HFFc6 (cell line): ENCODE data around the gene SCLT1. TPM values are rescaled to one million over a fixed set of nuclear protein-coding genes. Genes with fewer than 3 reads are reported as not detected.
A peak's percentile ranks its signal among the peaks of the same experiment; 100 is the strongest.

Experiments used
- DNase-seq: peaks from one replicate; pipeline ENCODE4 v3.0.0-alpha.2; 2018
- H3K27ac Mint-ChIP-seq: 2 replicates; pipeline ENCODE4 v1.8.0; 2020; ENCODE audit warnings: mild to moderate bottlenecking, mixed read lengths
- H3K27me3 Mint-ChIP-seq: 2 replicates; pipeline ENCODE4 v1.8.0; 2021; ENCODE audit warnings: mild to moderate bottlenecking, moderate library complexity, mixed read lengths; ENCODE audit not compliant: insufficient read depth
- H3K36me3 Mint-ChIP-seq: 2 replicates; pipeline ENCODE4 v1.8.0; 2021; ENCODE audit warnings: low read depth, mixed read lengths
- H3K4me1 Mint-ChIP-seq: 2 replicates; pipeline ENCODE4 v1.8.0; 2020; ENCODE audit warnings: low read depth, mixed read lengths
- H3K4me3 Mint-ChIP-seq: 2 replicates; pipeline ENCODE4 v1.8.0; 2020; ENCODE audit warnings: mild to moderate bottlenecking, moderate library complexity, mixed read lengths
- H3K9me3 Mint-ChIP-seq: 2 replicates; pipeline ENCODE4 v1.8.0; 2020; ENCODE audit warnings: mild to moderate bottlenecking, mixed read lengths
- CTCF ChIP-seq: fragments of 200-600 bp; sonication (generic); IDR thresholded peaks from 2 replicates; pipeline ENCODE4 v1.5.0; 2021; ENCODE audit warnings: antibody characterized with exemption, mild to moderate bottlenecking
- total RNA-seq, 6 experiments: library from RNA; stranded (reverse); fragmentation: NEBNext Ultra II Directional; extraction: Animal tissue kit (Norgen Biotek cat#: 25700); gene quantifications; 2 replicates in 1 of 6; 3 replicates in 5 of 6; pipeline ENCODE4 v1.2.3, GENCODE V29; 2021

SCLT1 gene
- total RNA-seq, 6 experiments from 2014 or later, result 8.3 to 13.5 (median 11.5) TPM

- no peak overlapping the region for H3K27ac Mint-ChIP-seq
- no peak for DNase-seq
- H3K9me3 Mint-ChIP-seq, result no peaks in the 10 kb centered on the region
- TF ChIP-seq CTCF, result no peak
- H3K27me3 Mint-ChIP-seq, result no peaks in the 10 kb centered on the region; the same call in 1 of the 2 replicates
- peaks cover 5% of the 10 kb centered on the region; the same call in 1 of the 2 replicates for H3K4me1 Mint-ChIP-seq
- no peaks in the 10 kb centered on the region for H3K36me3 Mint-ChIP-seq
- no peak overlapping the region for H3K4me3 Mint-ChIP-seq
Measured at GRCh38 chr4:128980816-128981326, 112.5 kb downstream of the SCLT1 start.

- Mint-ChIP-seq H3K4me3 (no peak overlapping the region), H3K4me1 (peaks cover 5% of the 10 kb centered on the region; the same call in 1 of the 2 replicates), H3K27ac (peak overlapping the region; percentile 24; the same call in 1 of the 2 replicates), H3K9me3 (no peaks in the 10 kb centered on the region), H3K27me3 (no peaks in the 10 kb centered on the region; the same call in 1 of the 2 replicates), H3K36me3 (no peaks in the 10 kb centered on the region)
- no peak for TF ChIP-seq CTCF
- DNase-seq, result peak; percentile 73
Measured at GRCh38 chr4:128979934-128980333, 113.4 kb downstream of the SCLT1 start.

GRCh38 chr4:128978985-128979384 is 114.4 kb downstream of the SCLT1 start:
- H3K27me3 Mint-ChIP-seq, result no peaks in the 10 kb centered on the region; the same call in 1 of the 2 replicates
- H3K4me3 Mint-ChIP-seq, result no peak overlapping the region
- H3K4me1 Mint-ChIP-seq, result peaks cover 10% of the 10 kb centered on the region
- H3K27ac Mint-ChIP-seq, result 0 out of 2 replicates have a peak overlapping the region, but pooled peaks have one; percentile 29
- H3K9me3 Mint-ChIP-seq, result no peaks in the 10 kb centered on the region
- TF ChIP-seq CTCF, result no peak
- H3K36me3 Mint-ChIP-seq, result no peaks in the 10 kb centered on the region
- DNase-seq, result no peak

GRCh38 chr4:128974136-128974581 is 119.2 kb downstream of the SCLT1 start:
- peaks cover 7% of the 10 kb centered on the region for H3K4me1 Mint-ChIP-seq
- no peaks in the 10 kb centered on the region for H3K9me3 Mint-ChIP-seq
- H3K27me3 Mint-ChIP-seq, result no peaks in the 10 kb centered on the region
- no peak overlapping the region for H3K4me3 Mint-ChIP-seq
- no peak overlapping the region; the same call in 1 of the 2 replicates for H3K27ac Mint-ChIP-seq
- DNase-seq, result peak; percentile 17
- H3K36me3 Mint-ChIP-seq, result peaks cover under 1% of the 10 kb centered on the region
- TF ChIP-seq CTCF, result no peak

GRCh38 chr4:128973384-128973783 is 120.0 kb downstream of the SCLT1 start:
- no peak for DNase-seq
- TF ChIP-seq CTCF, result no peak
- Mint-ChIP-seq H3K27ac (no peak overlapping the region), H3K4me1 (peaks cover 7% of the 10 kb centered on the region), H3K4me3 (no peak overlapping the region), H3K36me3 (peaks cover 8% of the 10 kb centered on the region), H3K27me3 (no peaks in the 10 kb centered on the region), H3K9me3 (no peaks in the 10 kb centered on the region)
